Naive thymus-derived CD4-positive, alpha-beta T cell (primary cell): Measurements from ENCODE around the gene PTPRN. TPM values are rescaled to one million over a fixed set of nuclear protein-coding genes. Genes with fewer than 3 reads are reported as not detected.

Experiments used
- ATAC-seq: fragments of 150-1000 bp; cut with Tn5 transposase; 2 replicates; pipeline ENCODE4 v1.10.0; 2021; ENCODE audit warnings: mild to moderate bottlenecking, moderate library complexity
- CTCF ChIA-PET: fragments of 350-600 bp; sonication (Branson Sonifier 250); formaldehyde crosslinking; loops from one replicate; lab custom pipeline; 2021; ENCODE audit warnings: antibody characterized with exemption; lab: Charles Lee
- POLR2A ChIA-PET: fragments of 350-600 bp; sonication (Branson Sonifier 250); formaldehyde crosslinking; loops from one replicate; lab custom pipeline; 2021; ENCODE audit warnings: antibody characterized with exemption, inconsistent platforms; lab: Charles Lee
- DNase-seq, 9 donors: peaks; one replicate each; pipeline versions ENCODE4 v3.0.0 to v3.0.0-alpha.2; 2020 to 2022; ENCODE audit warnings: mixed read lengths in 1 of 9
- H3K27ac ChIP-seq: one replicate; pipeline ENCODE4 v1.7.0; 2013; ENCODE audit warnings: mild to moderate bottlenecking, low read depth, low read length, moderate library complexity
- H3K27me3 ChIP-seq, 2 donors: one replicate each; pipeline ENCODE4 v1.7.0; 2013; ENCODE audit warnings: low read length in 2 of 2, mild to moderate bottlenecking in 2 of 2, moderate library complexity in 2 of 2; ENCODE audit not compliant: control insufficient read depth in 2 of 2, insufficient read depth in 2 of 2
- H3K36me3 ChIP-seq, 3 experiments: 1 replicate in 2 of 3; 2 replicates in 1 of 3; pipeline ENCODE4 v1.7.0; 2013; ENCODE audit warnings: low read length in 3 of 3, mild to moderate bottlenecking in 3 of 3, moderate library complexity in 1 of 3; ENCODE audit not compliant: insufficient read depth in 3 of 3, control insufficient read depth in 2 of 3
- H3K4me1 ChIP-seq, 2 donors: one replicate each; pipeline ENCODE4 v1.7.0; 2013; ENCODE audit warnings: low read length in 2 of 2, mild to moderate bottlenecking in 2 of 2, moderate library complexity in 1 of 2; ENCODE audit not compliant: control insufficient read depth in 2 of 2, insufficient read depth in 2 of 2
- H3K4me3 ChIP-seq: 2 replicates; pipeline ENCODE4 v1.7.0; 2013; ENCODE audit warnings: mild to moderate bottlenecking, low read length
- H3K9me3 ChIP-seq, 3 experiments: 1 replicate in 2 of 3; 2 replicates in 1 of 3; pipeline ENCODE4 v1.7.0; 2013; ENCODE audit warnings: low read length in 3 of 3; ENCODE audit not compliant: control insufficient read depth in 2 of 3
- H3K27ac Mint-ChIP-seq, 9 donors: one replicate each; pipeline ENCODE4 v1.8.0; 2020 to 2022; ENCODE audit warnings: mixed read lengths in 9 of 9, mild to moderate bottlenecking in 8 of 9, moderate library complexity in 5 of 9, inconsistent platforms in 2 of 9
- H3K27me3 Mint-ChIP-seq, 5 donors: one replicate each; pipeline ENCODE4 v1.8.0; 2021 to 2022; ENCODE audit warnings: mixed read lengths in 5 of 5, mild to moderate bottlenecking in 1 of 5
- H3K36me3 Mint-ChIP-seq, 5 donors: one replicate each; pipeline ENCODE4 v1.8.0; 2020 to 2022; ENCODE audit warnings: mixed read lengths in 5 of 5, mild to moderate bottlenecking in 3 of 5, inconsistent platforms in 1 of 5
- H3K4me1 Mint-ChIP-seq, 7 donors: one replicate each; pipeline ENCODE4 v1.8.0; 2020 to 2022; ENCODE audit warnings: mixed read lengths in 7 of 7, mild to moderate bottlenecking in 3 of 7, inconsistent platforms in 1 of 7
- H3K4me3 Mint-ChIP-seq, 10 donors: one replicate each; pipeline ENCODE4 v1.8.0; 2020 to 2022; ENCODE audit warnings: mild to moderate bottlenecking in 10 of 10, mixed read lengths in 10 of 10, moderate library complexity in 6 of 10, inconsistent platforms in 2 of 10
- H3K9me3 Mint-ChIP-seq, 11 donors: one replicate each; pipeline ENCODE4 v1.8.0; 2020 to 2022; ENCODE audit warnings: mixed read lengths in 11 of 11, mild to moderate bottlenecking in 4 of 11, inconsistent platforms in 1 of 11, moderate library complexity in 1 of 11
- intact Hi-C, 2 donors: fragments of 100-400 bp; cut with micrococcal nuclease; formaldehyde crosslinking; loops; one replicate each; pipeline ENCODE4 v1.15.1; 2023
- polyA plus RNA-seq, 2 donors: library from polyadenylated mRNA; unstranded; fragments of 300-500 nt; fragmentation: Illumina TruSeq; gene quantifications; one replicate each; pipeline ENCODE4 v1.2.3, GENCODE V29; 2021
- total RNA-seq, 6 experiments: library from RNA in 5 of 6; stranded (reverse) in 5 of 6; gene quantifications; 1 replicate in 5 of 6; 2 replicates in 1 of 6; pipeline ENCODE4 v1.2.3 and lab custom pipeline; 2021 to 2026

PTPRN gene
- total and polyA plus RNA-seq, 7 experiments from 2014 or later = 0.48 TPM; not detected in 6

- Histone ChIP-seq H3K27ac (no peak overlapping the region), H3K9me3 (peaks cover 0 to 5% (median 0%) of the 10 kb centered on the region in 3 experiments), H3K27me3 (peaks cover 0 to 10% of the 10 kb centered on the region in 2 donors), H3K4me3 (no peak overlapping the region), H3K36me3 (no peaks in the 10 kb centered on the region), H3K4me1 (no peaks in the 10 kb centered on the region)
- intact Hi-C loops = loop anchor here (1.0 to 2.0 kb wide), 2 partner anchors 23 kb away; partner anchors contain the start of gene PTPRN (in 1 of the 2)
- no peak overlapping the region for H3K27ac Mint-ChIP-seq
- H3K4me3 Mint-ChIP-seq = peak overlapping the region in 2 of 10 donors; percentile 66 to 67
- peaks cover 59 to 84% (median 71%) of the 10 kb centered on the region in 5 donors for H3K27me3 Mint-ChIP-seq
- POLR2A ChIA-PET = no interaction called here
- CTCF ChIA-PET = no interaction called here
- peaks cover 0 to 21% (median 9%) of the 10 kb centered on the region in 5 donors for H3K36me3 Mint-ChIP-seq
- DNase-seq = peak in 6 of 9 donors; percentile 6 to 58 (median 21)
- H3K9me3 Mint-ChIP-seq = peaks cover 2 to 44% (median 17%) of the 10 kb centered on the region in 11 donors
- H3K4me1 Mint-ChIP-seq = peaks cover 0 to 9% (median 5%) of the 10 kb centered on the region in 7 donors
- no peak for ATAC-seq
Observed at GRCh38 chr2:219331560-219332213, 22.5 kb upstream of the PTPRN start.

- DNase-seq (no peak), ATAC-seq (no peak)
- ChIA-PET CTCF (no interaction called here), POLR2A (no interaction called here)
- no peaks in the 10 kb centered on the region for H3K36me3 ChIP-seq
- Mint-ChIP-seq H3K9me3 (peaks cover 0 to 11% (median 4%) of the 10 kb centered on the region in 11 donors), H3K4me3 (no peak overlapping the region), H3K27me3 (peaks cover 21 to 67% (median 48%) of the 10 kb centered on the region in 5 donors), H3K36me3 (peaks cover 0 to 9% (median under 1%) of the 10 kb centered on the region in 5 donors), H3K4me1 (peaks cover 0 to 13% (median 7%) of the 10 kb centered on the region in 7 donors), H3K27ac (no peak overlapping the region)
- intact Hi-C loops = no loop called here
- H3K9me3 ChIP-seq = no peaks in the 10 kb centered on the region
- H3K4me1 ChIP-seq = no peaks in the 10 kb centered on the region
- no peak overlapping the region for H3K4me3 ChIP-seq
- no peak overlapping the region for H3K27ac ChIP-seq
- H3K27me3 ChIP-seq = peaks cover 0 to 10% of the 10 kb centered on the region in 2 donors
Observed at GRCh38 chr2:219327719-219328118, 18.5 kb upstream of the PTPRN start.

DNA sequence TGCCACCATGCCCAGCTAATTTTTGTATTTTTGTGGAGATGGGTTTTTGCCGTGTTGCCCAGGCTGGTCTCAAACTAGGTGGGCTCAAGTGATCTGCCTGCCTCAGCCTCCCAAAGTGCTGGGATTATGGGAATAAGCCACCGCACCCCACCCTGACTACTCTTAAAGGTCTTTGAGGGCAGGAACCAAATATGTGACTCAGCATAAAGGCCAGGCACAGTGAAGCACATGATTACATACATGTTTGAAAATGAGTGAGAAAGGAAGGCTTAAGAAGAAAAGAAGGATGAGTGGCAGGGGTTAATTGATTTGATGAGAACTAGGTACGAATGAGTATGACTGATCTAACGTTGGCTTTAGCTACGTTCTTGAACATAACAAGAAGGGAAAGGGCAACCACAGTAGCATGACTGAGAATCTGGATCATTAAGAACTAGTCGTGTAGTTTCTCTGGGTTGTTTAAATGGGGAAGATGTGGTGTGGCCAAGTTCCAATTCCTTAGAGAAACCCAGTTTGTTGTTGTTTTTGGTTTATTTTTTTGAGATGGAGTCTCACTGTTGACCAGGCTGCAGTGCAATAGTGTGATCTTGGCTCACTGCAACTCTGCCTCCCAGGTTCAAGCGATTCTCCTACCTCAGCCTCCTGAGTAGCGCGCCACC lies 16.6 kb upstream of the PTPRN start:
- Mint-ChIP-seq H3K27me3 (peaks cover 3 to 54% (median 35%) of the 10 kb centered on the region in 5 donors), H3K9me3 (peaks cover 0 to 2% (median 0%) of the 10 kb centered on the region in 11 donors), H3K4me3 (no peak overlapping the region), H3K27ac (no peak overlapping the region), H3K4me1 (peaks cover 2 to 25% (median 23%) of the 10 kb centered on the region in 7 donors), H3K36me3 (peaks cover 0 to 3% (median 0%) of the 10 kb centered on the region in 5 donors)
- Histone ChIP-seq H3K4me3 (no peak overlapping the region), H3K9me3 (no peaks in the 10 kb centered on the region), H3K27ac (no peak overlapping the region), H3K27me3 (no peaks in the 10 kb centered on the region), H3K4me1 (peaks cover 3 to 12% of the 10 kb centered on the region in 2 donors), H3K36me3 (no peaks in the 10 kb centered on the region)
- CTCF ChIA-PET = interaction anchor here (0.6 kb wide), 1 partner anchor 17 kb away, joined by 5 read pairs; no protein-coding TSS in a partner anchor
- POLR2A ChIA-PET = no interaction called here
- intact Hi-C loops = no loop called here
- DNase-seq (no peak), ATAC-seq (no peak)

GRCh38 chr2:219325136-219325535 lies 15.9 kb upstream of the PTPRN start:
- CTCF ChIA-PET = interaction anchor here (0.6 kb wide), 1 partner anchor 18 kb away, joined by 5 read pairs; no protein-coding TSS in a partner anchor
- H3K27me3 Mint-ChIP-seq = peaks cover 0 to 50% (median 29%) of the 10 kb centered on the region in 5 donors

GRCh38 chr2:219323434-219323833 lies 14.2 kb upstream of the PTPRN start:
- peaks cover 0 to 3% (median 0%) of the 10 kb centered on the region in 5 donors for H3K36me3 Mint-ChIP-seq
- H3K9me3 Mint-ChIP-seq = peaks cover 0 to 2% (median 0%) of the 10 kb centered on the region in 11 donors
- DNase-seq (no peak), ATAC-seq (no peak)
- H3K27me3 Mint-ChIP-seq = peaks cover 0 to 43% (median 19%) of the 10 kb centered on the region in 5 donors
- ChIA-PET POLR2A (no interaction called here), CTCF (no interaction called here)
- Histone ChIP-seq H3K27ac (no peak overlapping the region), H3K36me3 (no peaks in the 10 kb centered on the region), H3K4me1 (peaks cover 5 to 20% of the 10 kb centered on the region in 2 donors), H3K9me3 (no peaks in the 10 kb centered on the region), H3K27me3 (no peaks in the 10 kb centered on the region), H3K4me3 (no peak overlapping the region)
- intact Hi-C loops = no loop called here
- H3K4me3 Mint-ChIP-seq = no peak overlapping the region
- H3K4me1 Mint-ChIP-seq = peaks cover 2 to 27% (median 24%) of the 10 kb centered on the region in 7 donors
- no peak overlapping the region for H3K27ac Mint-ChIP-seq

More at GRCh38 chr2:219325136-219325535, 15.9 kb upstream of the PTPRN start:
- intact Hi-C loops = no loop called here
- POLR2A ChIA-PET = no interaction called here
- ATAC-seq = no peak
- H3K9me3 ChIP-seq = no peaks in the 10 kb centered on the region
- no peaks in the 10 kb centered on the region for H3K36me3 ChIP-seq
- no peak for DNase-seq
- no peak overlapping the region for H3K4me3 ChIP-seq
- Mint-ChIP-seq H3K4me3 (no peak overlapping the region), H3K9me3 (peaks cover 0 to 2% (median 0%) of the 10 kb centered on the region in 11 donors), H3K27ac (no peak overlapping the region), H3K4me1 (peaks cover 2 to 27% (median 24%) of the 10 kb centered on the region in 7 donors), H3K36me3 (peaks cover 0 to 3% (median 0%) of the 10 kb centered on the region in 5 donors)
- no peak overlapping the region for H3K27ac ChIP-seq
- peaks cover 5 to 19% of the 10 kb centered on the region in 2 donors for H3K4me1 ChIP-seq
- no peaks in the 10 kb centered on the region for H3K27me3 ChIP-seq

- H3K4me1 Mint-ChIP-seq = peaks cover 0 to 4% (median 0%) of the 10 kb centered on the region in 7 donors
- POLR2A ChIA-PET = no interaction called here
Observed at GRCh38 chr2:219314804-219315468, 5.7 kb upstream of the PTPRN start.

More at GRCh38 chr2:219314804-219315468, 5.7 kb upstream of the PTPRN start:
- H3K9me3 ChIP-seq = no peaks in the 10 kb centered on the region
- Mint-ChIP-seq H3K27ac (no peak overlapping the region), H3K27me3 (peaks cover 19 to 30% (median 28%) of the 10 kb centered on the region in 5 donors), H3K36me3 (peaks cover 0 to 4% (median 0%) of the 10 kb centered on the region in 5 donors), H3K4me3 (no peak overlapping the region), H3K9me3 (peaks cover 0 to 8% (median 2%) of the 10 kb centered on the region in 11 donors)
- CTCF ChIA-PET = interaction anchor here (0.6 kb wide), 2 partner anchors 30 to 559 kb away, joined by 3 to 5 read pairs; no protein-coding TSS in a partner anchor
- ATAC-seq = no peak
- no peak overlapping the region for H3K27ac ChIP-seq
- no peaks in the 10 kb centered on the region for H3K4me1 ChIP-seq
- intact Hi-C loops = no loop called here
- DNase-seq = no peak
- no peaks in the 10 kb centered on the region for H3K27me3 ChIP-seq
- H3K4me3 ChIP-seq = no peak overlapping the region
- no peaks in the 10 kb centered on the region for H3K36me3 ChIP-seq
